Memory B cell (primary cell): ENCODE results near the gene RIPK1.
"Not testable (repeated sequence)": the region's sequence is repeated elsewhere in the genome, so short reads cannot be mapped to it uniquely, and the experiment has no call there.

Experiments used
- ATAC-seq: fragments of 150-1000 bp; cut with Tn5 transposase; 2 replicates; pipeline ENCODE4 v1.10.0; 2021; ENCODE audit warnings: low read depth, mild to moderate bottlenecking, moderate library complexity
- DNase-seq, 2 donors: peaks; one replicate each; pipeline ENCODE4 v3.0.0; 2022; ENCODE audit warnings: low spot score in 2 of 2
- H3K27ac Mint-ChIP-seq: one replicate; pipeline ENCODE4 v1.8.0; 2022; ENCODE audit warnings: mild to moderate bottlenecking, moderate library complexity, mixed read lengths
- H3K27me3 Mint-ChIP-seq: one replicate; pipeline ENCODE4 v1.8.0; 2022; ENCODE audit warnings: mixed read lengths
- H3K36me3 Mint-ChIP-seq: one replicate; pipeline ENCODE4 v1.8.0; 2022; ENCODE audit warnings: mild to moderate bottlenecking, mixed read lengths
- H3K4me1 Mint-ChIP-seq: one replicate; pipeline ENCODE4 v1.8.0; 2022; ENCODE audit warnings: mixed read lengths
- H3K4me3 Mint-ChIP-seq: one replicate; pipeline ENCODE4 v1.8.0; 2022; ENCODE audit warnings: mild to moderate bottlenecking, moderate library complexity, mixed read lengths
- H3K9me3 Mint-ChIP-seq: one replicate; pipeline ENCODE4 v1.8.0; 2022; ENCODE audit warnings: mixed read lengths

RIPK1 gene

DNA sequence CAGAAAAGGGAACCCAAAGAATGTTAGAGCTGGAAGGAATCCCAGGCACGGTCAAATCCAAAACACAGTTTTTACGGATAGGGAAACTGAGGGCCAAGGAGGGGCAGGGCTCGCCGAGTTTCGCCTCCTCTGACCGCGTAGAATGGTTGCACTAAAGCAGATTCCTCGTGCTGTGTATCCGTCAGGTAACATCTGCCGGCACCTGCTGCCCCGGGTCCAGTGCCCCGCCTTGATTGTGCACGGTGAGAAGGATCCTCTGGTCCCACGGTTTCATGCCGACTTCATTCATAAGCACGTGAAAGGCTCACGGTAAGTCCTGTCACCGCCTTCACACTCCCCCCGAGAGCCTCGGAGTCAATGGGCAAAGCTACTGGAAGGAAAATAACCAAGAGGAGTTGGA, 71.9 kb downstream of the RIPK1 start:
- no peak overlapping the region for H3K27ac Mint-ChIP-seq
- H3K4me1 Mint-ChIP-seq: peaks cover 12% of the 10 kb centered on the region
- DNase-seq (no peak), ATAC-seq (no peak)
- no peaks in the 10 kb centered on the region for H3K27me3 Mint-ChIP-seq
- no peaks in the 10 kb centered on the region for H3K9me3 Mint-ChIP-seq
- no peak overlapping the region for H3K4me3 Mint-ChIP-seq
- H3K36me3 Mint-ChIP-seq: peaks cover 26% of the 10 kb centered on the region

DNA sequence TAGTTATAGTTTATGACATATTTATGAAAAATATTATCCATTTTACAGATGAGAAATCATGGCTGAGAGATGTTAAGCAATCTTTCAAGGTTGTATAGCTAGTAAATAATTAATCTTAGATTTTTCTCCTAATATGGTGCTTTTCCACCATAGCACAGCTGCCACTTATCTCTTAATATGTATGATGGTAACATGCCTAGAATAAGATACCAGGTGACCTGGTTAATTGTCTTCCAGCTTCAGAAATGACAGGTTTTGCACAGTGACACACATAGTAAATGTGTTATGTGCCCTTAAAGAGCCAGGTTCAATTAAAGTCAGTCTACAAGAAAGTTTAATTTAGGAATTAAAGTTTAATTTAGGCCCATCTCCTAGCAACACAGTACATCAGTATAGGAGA, 74.2 kb downstream of the RIPK1 start:
- ATAC-seq: no peak
- Mint-ChIP-seq H3K4me3 (no peak overlapping the region), H3K36me3 (peaks cover 24% of the 10 kb centered on the region), H3K4me1 (peaks cover 10% of the 10 kb centered on the region), H3K27me3 (no peaks in the 10 kb centered on the region), H3K27ac (no peak overlapping the region), H3K9me3 (peaks cover under 1% of the 10 kb centered on the region)
- DNase-seq: no peak

DNA sequence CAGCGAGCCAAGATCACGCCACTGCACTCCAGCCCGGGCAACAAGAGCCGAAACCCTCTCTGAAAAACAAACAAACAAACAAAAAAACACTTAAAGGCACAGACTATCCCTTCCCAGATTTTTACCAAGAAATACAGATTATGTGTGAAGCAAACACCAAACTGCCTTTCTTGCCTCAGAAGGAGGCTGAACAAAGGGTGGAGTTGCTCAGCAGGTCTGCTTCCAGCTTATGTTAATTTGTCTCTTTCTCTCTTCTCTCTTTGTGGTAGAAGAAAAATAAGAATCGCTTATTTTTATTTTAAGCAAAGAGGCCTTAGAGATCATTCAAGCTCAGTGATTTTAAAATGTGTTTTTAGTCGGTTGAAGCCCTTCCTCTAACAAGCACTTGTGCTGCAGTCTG, 74.9 kb downstream of the RIPK1 start:
- no peak overlapping the region for H3K4me3 Mint-ChIP-seq
- DNase-seq (no peak), ATAC-seq (no peak)
- peaks cover 25% of the 10 kb centered on the region for H3K36me3 Mint-ChIP-seq
- H3K27ac Mint-ChIP-seq: no peak overlapping the region
- H3K4me1 Mint-ChIP-seq: peaks cover 10% of the 10 kb centered on the region
- peaks cover 1% of the 10 kb centered on the region for H3K9me3 Mint-ChIP-seq
- H3K27me3 Mint-ChIP-seq: no peaks in the 10 kb centered on the region

DNA sequence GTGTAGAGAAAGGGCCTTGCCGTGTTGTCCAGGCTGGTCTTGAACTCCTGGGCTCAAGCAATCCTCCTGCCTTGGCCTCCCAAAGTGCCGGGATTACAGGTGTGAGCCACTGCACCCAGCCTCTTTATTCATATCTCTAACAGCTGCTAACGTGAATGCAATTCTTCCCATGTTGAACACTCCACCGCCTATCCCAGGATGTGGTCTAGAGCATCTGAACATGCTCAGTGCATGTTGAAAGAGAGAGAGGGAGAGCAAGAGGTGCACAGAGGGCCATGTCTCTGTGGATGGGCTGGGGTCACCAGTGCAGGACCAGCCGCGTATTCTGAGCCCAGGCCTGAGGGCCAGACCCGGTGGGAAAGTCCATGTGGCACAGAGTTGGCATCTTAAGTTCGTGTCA, 76.3 kb downstream of the RIPK1 start:
- ATAC-seq (no peak), DNase-seq (no peak)
- H3K4me3 Mint-ChIP-seq: no peak overlapping the region
- H3K36me3 Mint-ChIP-seq: peaks cover 24% of the 10 kb centered on the region
- H3K9me3 Mint-ChIP-seq: peaks cover 1% of the 10 kb centered on the region
- H3K27ac Mint-ChIP-seq: no peak overlapping the region
- peaks cover 3% of the 10 kb centered on the region for H3K4me1 Mint-ChIP-seq
- no peaks in the 10 kb centered on the region for H3K27me3 Mint-ChIP-seq

DNA sequence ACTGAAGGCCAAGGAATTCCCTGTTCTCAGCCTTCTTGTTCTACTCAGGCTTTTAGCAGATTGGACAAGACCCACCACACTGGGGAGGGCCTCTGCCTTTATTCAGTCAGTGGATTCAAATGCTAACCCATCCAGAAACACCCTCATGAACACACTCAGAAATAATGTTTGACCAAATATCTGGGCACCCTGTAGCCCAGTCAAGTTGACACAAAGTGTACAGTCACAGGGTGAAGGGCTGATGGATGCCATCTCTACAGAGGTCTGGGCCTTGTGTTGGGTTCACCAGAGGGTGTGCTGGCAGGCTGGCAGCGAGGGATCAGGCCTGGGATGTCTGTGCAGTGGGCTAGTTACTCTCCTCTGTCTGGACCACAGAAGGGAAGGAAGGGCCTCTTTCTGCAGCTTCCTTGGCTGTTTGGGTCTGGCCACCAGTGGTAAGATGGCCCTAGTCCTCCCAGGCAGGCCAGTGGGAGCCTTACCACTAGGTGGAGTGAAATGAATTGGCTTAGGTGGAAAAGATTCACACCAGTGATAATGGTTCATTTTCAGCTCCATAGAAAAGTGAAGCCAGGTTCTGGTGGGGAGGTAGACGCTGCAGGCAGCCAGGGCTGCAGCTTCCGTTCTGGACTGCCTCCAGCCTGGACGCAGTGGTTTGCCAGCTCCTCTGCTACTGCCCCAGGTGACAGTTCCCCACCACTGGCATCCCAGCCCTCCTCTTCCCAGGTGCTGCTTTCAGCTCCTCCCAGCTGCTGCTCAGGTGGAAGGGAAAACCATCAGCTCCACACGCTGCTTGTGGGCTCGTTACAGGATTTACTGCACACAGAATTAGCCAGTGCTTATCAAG, 79.8 kb downstream of the RIPK1 start:
- DNase-seq: no peak
- Mint-ChIP-seq H3K4me1 (peaks cover 9% of the 10 kb centered on the region), H3K4me3 (no peak overlapping the region), H3K27ac (no peak overlapping the region), H3K27me3 (no peaks in the 10 kb centered on the region), H3K36me3 (peaks cover 21% of the 10 kb centered on the region), H3K9me3 (peaks cover 1% of the 10 kb centered on the region)
- ATAC-seq: no peak

DNA sequence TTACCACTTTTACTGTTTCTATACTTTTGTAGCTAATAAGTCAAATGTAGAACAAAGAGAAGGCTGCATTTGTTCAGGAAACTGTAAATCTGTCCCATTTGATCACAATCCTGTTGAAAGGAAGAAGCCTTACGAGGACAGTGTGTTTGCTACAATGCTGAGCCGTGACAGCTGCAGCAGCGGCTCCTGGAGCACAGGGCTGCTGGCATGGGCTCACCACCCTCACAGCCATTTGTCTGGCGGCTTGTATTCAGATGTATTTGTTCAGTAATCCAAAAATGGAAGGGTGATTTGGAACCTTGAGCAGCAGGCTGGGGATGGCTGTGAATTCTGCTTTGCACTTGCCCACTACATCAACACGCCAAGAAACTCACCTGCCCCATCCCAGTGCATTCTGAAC, 83.4 kb downstream of the RIPK1 start:
- peaks cover 9% of the 10 kb centered on the region for H3K36me3 Mint-ChIP-seq
- no peak overlapping the region for H3K4me3 Mint-ChIP-seq
- H3K4me1 Mint-ChIP-seq: peaks cover 6% of the 10 kb centered on the region
- no peak for ATAC-seq
- peaks cover 2% of the 10 kb centered on the region for H3K27me3 Mint-ChIP-seq
- no peak overlapping the region for H3K27ac Mint-ChIP-seq
- peaks cover 1% of the 10 kb centered on the region for H3K9me3 Mint-ChIP-seq
- DNase-seq: no peak

DNA sequence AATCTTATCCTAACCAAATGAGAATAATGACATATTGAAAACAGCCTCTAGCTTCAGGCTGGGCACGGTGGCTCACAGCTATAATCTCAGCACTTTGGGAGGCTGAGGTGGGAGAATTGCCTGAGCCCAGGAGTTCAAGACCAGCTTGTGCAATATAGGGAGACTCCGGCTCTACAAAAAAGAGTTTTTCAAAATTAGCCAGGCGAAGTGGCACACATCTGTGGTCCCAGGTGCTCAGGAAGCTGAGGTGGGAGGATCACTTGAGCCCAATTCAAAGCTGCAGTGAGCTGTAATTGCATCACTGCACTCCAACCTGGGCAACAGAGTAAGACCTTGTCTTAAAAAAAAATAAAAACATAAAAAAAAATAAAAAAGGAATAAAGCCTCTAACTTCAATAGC, 84.4 kb downstream of the RIPK1 start:
- peaks cover 9% of the 10 kb centered on the region for H3K4me1 Mint-ChIP-seq
- peaks cover 2% of the 10 kb centered on the region for H3K27me3 Mint-ChIP-seq
- peaks cover 4% of the 10 kb centered on the region for H3K36me3 Mint-ChIP-seq
- DNase-seq: no peak
- no peak for ATAC-seq
- no peak overlapping the region for H3K4me3 Mint-ChIP-seq
- H3K27ac Mint-ChIP-seq: no peak overlapping the region
- no peaks in the 10 kb centered on the region for H3K9me3 Mint-ChIP-seq

DNA sequence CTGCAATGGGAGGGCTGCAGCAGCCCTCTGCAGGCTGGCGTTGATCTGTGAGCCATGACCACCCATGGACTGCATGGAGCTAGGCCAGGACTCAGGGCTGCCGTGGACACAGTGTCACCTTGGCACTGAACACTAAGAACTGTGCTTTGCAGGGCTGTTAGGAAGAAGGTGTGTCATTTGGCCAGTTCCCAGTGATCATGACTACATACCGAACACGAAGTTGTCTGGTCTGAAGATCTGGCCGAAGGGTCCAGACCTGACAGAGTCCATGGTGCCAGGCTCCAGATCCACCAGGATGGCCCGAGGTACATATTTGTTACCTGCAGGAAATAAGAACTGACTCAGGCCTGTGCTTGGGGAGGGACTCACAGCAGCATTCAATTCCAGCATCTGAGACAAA, 87.1 kb downstream of the RIPK1 start:
- H3K27ac Mint-ChIP-seq, ATAC-seq, H3K36me3 Mint-ChIP-seq, H3K9me3 Mint-ChIP-seq, H3K27me3 Mint-ChIP-seq, DNase-seq: not testable (repeated sequence)
- peak overlapping the region; percentile 3 for H3K4me3 Mint-ChIP-seq
- peaks cover 18% of the 10 kb centered on the region for H3K4me1 Mint-ChIP-seq

DNA sequence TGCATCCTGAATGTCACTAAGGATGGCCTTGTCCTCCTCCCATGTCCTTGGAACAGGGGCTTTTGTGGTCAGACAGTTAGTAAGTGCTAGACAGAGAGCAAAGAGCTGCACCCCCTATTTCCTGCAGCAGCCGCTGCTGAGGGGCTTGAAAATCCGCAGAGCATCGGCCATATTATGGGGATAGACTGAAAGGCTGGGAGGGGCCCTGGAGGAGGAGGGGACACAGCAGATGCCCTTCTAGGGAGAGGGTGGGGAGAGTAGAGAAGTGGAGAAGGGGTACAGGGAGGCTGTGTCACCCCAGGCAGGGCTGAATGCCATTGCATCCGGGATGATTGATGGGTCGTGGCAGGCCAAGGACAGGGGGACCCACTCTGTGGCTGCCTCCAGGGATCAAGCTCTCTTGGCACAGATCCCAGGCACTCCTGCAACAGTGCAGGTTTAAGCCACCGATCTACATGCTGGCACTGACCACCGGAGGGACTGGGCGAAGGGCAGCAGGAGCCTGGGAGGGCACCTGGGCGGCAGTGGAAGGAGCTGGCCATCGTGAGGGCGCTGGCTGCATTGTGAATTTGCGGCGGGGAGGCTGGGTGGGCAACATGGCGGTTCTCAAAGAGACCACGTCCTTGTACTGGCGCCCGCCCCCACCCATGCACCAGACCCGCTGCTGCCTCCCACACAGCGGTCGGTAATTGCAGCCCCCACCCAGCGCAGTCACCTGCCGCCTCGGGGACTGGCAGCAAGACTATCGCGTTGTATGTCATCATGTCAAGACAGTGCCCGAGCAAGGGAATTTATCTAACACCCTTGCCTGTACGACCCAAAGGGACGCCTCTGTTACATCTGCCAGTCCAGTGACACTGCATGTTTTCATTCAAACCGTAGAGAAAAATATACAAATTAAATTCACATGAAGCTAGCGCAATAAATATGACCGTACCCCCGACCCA, 88.2 kb downstream of the RIPK1 start:
- peak in 1 of 2 donors; percentile 25 for DNase-seq
- not testable (repeated sequence) for H3K9me3 Mint-ChIP-seq, H3K36me3 Mint-ChIP-seq, H3K27me3 Mint-ChIP-seq
- peak; percentile 20 for ATAC-seq
- Mint-ChIP-seq H3K4me1 (peaks cover 15% of the 10 kb centered on the region), H3K27ac (peak overlapping the region; percentile 88), H3K4me3 (peak overlapping the region; percentile 87)

DNA sequence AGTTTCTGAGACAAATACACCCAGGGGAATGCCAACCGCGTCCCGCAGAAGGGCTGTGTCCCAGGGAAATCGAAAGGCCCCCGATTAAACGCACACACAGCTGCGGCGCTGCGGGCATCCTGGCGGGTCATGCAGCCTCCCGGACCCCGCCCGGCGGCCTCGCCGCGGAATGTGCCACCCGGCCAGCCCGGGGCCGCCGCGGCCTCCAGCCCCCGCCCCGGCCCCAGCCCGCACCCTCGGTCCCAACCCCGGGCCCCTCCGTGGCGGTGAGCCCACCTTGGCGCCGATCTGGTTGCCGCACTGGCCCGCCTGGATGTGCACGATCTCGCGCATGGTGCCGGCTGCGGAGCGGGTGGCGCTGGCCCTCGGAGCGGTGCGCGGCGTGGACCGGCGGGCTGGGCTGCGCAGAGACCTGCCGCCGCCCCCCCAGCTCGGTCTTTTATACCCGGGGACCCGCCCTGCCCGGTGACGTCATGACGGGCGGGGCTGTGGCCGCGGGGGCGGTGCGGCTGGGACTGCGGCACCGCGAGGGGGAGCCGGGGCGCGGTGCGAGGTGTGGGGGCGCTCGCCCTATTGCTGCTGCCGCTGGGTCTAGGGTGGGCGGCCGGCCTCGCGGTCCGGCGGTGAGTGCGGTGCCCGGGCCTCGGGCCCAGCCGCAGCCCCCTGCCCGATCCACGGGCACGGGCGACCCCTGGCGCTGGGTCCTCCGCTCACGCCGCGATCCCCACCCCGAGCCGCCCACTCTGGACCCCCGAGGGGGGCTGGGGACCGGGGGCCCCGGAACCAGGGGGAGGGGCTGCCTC, 89.0 kb downstream of the RIPK1 start, which contains the start of gene TUBB2A:
TUBB2A (minus strand) TSS at position 414 of the 803 bp plus-strand sequence; CDS start at position 333, 81 bp downstream.
- H3K27me3 Mint-ChIP-seq: peaks cover 2% of the 10 kb centered on the region
- peaks cover 19% of the 10 kb centered on the region for H3K4me1 Mint-ChIP-seq
- no peaks in the 10 kb centered on the region for H3K9me3 Mint-ChIP-seq
- peak within 1 kb of the TSS; percentile 88 for H3K27ac Mint-ChIP-seq
- DNase-seq (peak; percentile 92), ATAC-seq (peak; percentile 87)
- H3K4me3 Mint-ChIP-seq: peak within 1 kb of the TSS; percentile 87
- H3K36me3 Mint-ChIP-seq: peaks cover 1% of the 10 kb centered on the region

DNA sequence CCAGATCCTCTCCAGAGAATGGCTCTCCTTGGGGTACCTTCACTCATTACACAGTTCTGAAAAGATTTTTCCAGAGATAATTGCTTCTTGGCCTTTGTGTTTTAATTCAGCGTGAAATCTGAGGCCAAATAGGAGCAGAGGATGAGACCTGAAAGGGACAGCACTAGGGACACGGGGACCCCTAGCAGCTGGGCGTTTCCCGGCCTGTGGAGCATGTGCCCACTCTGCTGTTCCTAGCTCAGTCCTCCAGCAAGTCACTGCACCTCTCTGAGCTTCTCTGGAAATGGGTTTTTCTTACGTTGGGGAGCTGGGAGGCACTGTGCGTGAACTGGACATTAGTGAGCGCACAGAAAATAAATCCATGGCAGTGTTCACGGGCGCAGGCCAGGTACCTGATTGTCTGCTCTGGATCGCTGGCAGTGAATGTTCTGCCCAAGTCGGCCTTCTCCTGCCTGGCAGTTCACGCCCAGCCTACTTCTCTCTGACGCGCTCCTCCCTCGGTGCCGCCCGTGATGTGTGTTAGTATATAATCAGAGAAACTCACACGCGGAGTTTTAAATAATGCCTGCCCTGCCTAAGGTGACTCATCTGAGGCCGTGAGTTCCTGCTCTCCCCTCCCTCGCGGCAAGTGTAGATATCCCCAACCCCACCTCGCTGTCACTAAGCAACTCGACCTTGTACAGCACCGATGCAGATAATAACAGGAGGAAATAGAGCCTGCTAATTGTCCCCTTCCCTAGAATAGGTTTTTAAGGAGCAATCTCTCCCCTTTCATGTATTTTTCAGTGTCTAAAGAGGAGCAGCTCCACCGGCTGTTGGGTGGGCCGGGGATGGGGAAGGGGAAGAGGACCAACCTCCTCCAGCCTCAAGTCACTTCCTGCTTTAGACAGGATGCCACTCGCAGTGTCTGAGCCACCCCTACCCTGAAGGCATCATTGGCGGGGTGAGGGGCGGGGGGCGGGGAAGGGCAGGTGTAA, 91.8 kb downstream of the RIPK1 start:
- peak overlapping the region; percentile 22 for H3K27ac Mint-ChIP-seq
- DNase-seq (no peak), ATAC-seq (no peak)
- H3K27me3 Mint-ChIP-seq: peaks cover 2% of the 10 kb centered on the region
- peaks cover 22% of the 10 kb centered on the region for H3K4me1 Mint-ChIP-seq
- no peak overlapping the region for H3K4me3 Mint-ChIP-seq
- no peaks in the 10 kb centered on the region for H3K9me3 Mint-ChIP-seq
- H3K36me3 Mint-ChIP-seq: no peaks in the 10 kb centered on the region

DNA sequence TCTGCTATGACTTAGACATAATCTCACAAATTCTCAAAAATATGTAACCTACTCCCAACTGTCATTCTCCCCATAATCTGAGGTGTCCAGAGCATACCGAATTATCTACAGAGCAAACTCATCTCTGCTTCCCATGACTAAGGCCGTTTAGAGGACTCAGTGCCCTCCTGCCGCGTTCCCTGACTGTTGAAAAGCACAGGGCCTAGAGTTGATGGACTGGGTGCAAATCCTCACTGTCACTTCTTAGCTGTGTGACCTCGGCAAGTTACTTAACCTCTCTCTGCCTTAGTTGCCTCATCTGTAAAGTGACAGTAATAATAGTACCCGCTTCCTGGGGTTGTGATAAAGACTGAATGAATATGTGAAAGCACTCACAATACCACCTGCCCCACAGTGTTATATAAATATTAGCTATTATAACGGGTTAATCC, 93.8 kb downstream of the RIPK1 start:
- Mint-ChIP-seq H3K4me3 (peak overlapping the region; percentile 13), H3K27ac (peak overlapping the region; percentile 35), H3K27me3 (no peaks in the 10 kb centered on the region), H3K4me1 (peaks cover 20% of the 10 kb centered on the region), H3K36me3 (no peaks in the 10 kb centered on the region), H3K9me3 (no peaks in the 10 kb centered on the region)
- DNase-seq (no peak), ATAC-seq (no peak)
